ENCODE data around the gene ADK.

- TF ChIP-seq CTCF (conservative IDR thresholded peaks at IDR 0.05) (no peak), EZH2 (IDR thresholded peaks at IDR 0.05; ENCODE audit: low read depth) (no peak)
Observed at GRCh38 chr10:74558897-74559296, 407.9 kb downstream of the ADK start.
